Effector CD8-positive, alpha-beta T cell (primary cell): Measurements from ENCODE around the gene NSMCE4A.
"Not testable (repeated sequence)": the region's sequence is repeated elsewhere in the genome, so short reads cannot be mapped to it uniquely, and the experiment has no call there.

Experiments used
- DNase-seq: peaks from one replicate; lab custom pipeline; 2025; lab: John Stamatoyannopoulos, UW

NSMCE4A gene

DNA sequence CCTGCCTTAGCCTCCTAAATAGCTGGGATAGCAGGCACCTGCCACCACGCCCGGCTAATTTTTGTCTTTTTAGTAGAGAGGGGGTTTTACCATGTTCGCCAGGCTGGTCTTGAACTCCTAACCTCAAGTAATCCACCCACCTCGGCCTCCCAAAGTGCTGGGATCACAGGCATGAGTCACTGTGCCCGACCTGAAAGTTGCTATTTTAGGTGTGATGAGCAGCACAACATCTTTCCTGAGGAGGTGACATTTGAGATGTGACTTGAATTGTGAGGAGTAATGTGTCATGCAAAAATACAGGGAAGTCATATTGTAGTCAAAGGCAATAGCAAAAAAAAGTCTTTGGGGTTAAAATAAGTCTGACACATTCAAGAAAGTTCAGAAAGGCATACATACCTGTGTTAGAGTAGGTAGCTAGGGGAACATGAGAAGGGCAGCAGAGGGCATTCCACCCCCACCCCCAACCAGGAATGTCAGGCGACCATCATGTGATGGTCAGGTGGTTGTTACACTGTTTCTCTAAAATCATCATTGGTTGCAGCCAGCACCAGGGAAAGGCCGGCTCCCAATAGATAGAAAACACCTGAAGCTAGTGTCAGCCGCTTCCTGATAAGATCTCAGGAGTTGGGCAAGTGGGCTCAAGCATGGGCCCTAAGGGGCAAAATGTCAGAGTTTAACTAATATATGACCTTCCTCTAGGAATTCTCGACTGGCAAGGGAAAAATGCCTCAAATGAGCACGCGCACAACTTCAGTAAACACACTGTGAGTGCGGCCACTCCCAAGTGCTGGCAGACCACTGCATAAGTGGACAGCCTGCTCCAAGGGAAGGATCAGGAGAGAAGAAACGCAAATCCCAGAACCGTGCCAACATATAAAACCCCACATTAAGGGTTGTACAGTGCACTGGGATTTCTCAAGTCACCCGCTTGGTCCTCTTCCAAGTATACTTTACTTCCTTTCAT, 13.6 kb upstream of the NSMCE4A start, which contains the start of gene TACC2:
Gene TACC2, plus strand, starts transcription at position 803 of the 964 bp plus-strand sequence. CDS start 32,819 bp downstream, outside the sequence.
- no peak for DNase-seq

DNA sequence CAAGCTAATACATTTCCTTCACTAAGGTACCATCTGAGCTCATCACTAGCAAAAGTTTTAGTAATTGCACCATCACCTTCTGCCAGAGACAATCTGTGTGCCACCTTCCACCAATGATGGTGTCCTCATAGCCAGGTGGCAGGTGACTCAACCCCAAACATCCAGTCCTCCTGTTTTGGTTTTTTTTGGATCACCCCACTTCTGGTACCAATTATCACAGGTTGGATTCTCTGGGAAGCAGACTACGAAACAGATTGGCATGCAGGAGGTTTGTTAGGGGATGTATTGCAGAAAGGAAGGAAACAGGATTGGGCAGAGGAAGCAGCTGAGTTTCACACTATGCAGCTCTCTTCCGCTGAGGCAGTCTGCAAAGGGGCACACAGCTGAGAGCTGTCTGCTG, 9.4 kb upstream of the NSMCE4A start:
- no peak for DNase-seq

DNA sequence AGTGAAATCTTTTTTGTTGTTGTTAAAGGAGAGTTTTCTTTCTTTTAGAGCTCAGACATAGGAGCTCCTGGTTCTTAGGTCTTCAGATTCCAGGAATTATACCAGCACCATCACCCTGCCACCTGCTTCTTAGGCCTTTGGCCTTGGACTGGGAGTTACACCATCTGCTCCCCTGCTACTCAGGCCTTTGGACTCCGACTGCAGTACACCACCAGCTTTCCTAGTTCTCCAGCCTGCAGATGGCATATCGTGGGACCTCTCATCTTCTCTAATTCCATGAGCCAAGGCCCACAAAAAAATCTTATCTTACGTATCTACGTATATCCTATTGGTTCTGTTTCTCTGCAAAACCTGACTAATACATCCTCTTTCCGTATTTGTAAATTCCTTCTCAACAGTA, 8.8 kb upstream of the NSMCE4A start:
- no peak for DNase-seq

DNA sequence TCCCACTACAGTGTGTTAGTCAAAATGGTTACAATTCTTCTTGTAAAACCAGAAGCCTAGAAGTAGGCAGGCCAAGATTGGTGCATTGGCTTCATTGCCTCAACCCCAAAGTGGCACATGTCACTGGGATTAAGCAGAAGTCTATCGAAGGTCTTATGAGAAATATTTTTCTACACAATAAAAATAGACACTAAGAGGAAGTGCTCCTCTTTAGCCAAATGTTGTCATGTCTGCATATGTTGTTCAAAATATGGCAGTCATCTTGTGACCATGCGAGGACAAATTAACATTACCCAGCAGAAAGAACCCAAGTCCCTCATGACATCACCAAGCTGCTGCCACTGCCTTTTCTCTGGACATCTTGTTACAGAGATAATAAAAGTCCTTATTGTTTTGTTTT, 6.3 kb upstream of the NSMCE4A start:
- DNase-seq: no peak

DNA sequence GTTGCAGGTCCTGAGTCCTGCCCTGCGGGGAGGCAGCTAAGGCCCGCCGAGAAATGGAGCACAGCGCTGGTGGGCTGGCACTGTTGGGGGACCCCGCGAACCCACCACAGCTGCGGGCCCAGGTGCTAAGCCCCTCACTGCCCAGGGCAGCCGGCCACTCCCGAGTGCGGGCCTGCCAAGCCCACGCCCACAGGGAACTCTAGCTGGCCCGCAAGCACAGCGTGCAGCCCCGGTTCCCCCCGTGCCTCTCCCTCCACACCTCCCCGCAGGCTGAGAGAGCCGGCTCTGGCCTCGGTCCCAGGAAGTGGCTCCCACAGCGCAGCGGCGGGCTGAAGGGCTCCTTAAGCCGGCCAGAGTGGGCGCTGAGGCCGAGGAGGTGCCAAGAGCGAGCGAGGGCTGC, 3.5 kb upstream of the NSMCE4A start:
- no peak for DNase-seq

DNA sequence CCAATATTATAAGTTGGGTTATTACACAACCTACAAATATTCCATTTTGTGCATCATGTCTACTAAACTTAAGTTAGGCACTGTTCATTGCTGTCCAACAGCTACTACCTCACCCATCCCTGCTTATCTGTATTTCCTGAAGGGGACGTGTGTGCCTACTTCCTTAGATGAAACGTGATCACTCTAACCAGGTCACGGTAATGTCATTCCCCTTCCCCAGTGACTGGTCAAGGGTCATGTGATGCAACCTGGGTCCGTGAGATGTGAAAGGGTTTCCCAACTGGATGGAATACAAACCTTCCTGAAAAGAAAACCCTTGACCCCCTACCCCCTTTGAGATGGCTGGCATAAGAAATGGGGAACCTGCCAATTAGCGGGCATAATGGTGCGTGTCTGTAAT, 1.6 kb upstream of the NSMCE4A start:
- no peak for DNase-seq

DNA sequence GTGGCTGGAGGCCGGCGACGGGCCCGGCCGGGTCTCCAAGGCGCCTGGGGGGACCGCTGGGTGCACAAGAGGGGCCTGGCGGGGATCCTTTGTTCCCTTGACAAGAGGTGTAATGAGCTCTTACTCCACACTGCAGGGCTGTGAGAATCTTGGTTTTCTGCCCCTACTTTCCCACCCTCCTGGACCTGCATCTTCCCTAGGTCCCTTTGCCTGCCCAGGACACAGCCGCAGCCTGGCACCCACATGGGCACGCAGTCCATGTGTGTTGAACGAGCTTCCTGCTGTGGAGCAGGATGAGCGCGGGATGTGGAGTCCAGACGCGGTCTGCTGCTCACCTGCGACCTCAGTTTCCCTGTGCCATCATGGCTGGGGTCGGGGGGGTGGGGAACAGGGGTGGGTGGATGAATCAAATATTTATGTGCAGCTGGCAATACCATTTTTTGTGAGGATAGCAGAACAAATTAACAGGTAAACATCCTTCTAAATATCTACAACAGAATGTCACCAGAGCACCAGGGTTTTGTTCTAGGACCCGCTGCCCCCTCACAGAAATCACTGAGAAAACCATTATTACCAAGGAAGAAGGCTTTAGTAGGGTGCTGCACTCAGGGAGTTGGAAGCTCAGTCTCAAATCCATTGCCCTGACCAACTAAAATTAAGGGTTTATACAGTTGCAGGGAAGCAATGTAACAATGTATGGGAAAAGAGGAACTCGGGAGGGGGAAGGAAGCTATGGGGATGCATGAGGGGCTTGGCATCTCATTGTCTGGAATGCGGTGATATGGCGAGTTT, 474 bp upstream of the NSMCE4A start:
- no peak for DNase-seq

DNA sequence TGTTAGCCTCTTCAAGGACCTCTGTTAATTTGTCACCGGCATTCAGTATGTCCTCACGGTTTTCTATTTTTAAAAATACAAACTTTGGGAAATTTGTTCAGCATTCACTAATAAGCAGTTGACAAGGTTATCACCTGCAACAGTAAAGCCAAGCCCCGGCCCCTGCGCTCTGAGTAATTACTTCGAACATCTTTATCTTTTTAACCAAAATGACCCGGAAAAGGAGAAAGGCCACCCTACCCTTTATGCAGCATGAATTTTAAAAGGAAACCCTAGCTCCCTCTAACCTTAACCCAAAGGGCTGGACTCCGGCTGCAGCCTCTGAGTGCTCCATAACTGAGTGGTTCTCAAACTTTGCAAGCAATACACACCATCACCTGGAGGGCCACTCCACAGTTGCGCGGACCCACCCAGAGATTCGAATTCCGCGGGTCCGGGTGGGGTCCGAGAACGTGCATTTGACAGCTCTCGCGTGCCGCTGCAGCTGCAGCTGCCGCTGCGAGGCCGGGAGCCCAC, 940 bp downstream of the NSMCE4A start:
- no peak for DNase-seq

DNA sequence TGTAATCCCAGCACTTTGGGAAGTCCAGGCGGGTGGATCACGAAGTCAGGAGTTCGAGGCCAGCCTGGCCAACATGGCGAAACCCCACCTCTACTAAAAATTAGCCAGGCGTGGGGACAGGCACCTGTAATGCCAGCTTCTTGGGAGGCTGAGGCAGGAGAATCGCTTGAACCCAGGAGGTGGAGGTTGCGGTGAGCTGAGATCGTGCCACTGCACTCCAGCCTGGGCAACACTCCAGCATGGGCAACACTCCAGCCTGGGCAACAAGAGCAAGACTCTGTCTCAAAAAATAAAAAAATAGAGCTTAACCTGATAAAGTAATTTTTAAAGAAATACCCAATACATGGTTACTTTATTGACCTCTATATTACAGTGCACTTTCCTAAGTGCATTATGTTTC, 5.9 kb downstream of the NSMCE4A start:
- not testable (repeated sequence) for DNase-seq

DNA sequence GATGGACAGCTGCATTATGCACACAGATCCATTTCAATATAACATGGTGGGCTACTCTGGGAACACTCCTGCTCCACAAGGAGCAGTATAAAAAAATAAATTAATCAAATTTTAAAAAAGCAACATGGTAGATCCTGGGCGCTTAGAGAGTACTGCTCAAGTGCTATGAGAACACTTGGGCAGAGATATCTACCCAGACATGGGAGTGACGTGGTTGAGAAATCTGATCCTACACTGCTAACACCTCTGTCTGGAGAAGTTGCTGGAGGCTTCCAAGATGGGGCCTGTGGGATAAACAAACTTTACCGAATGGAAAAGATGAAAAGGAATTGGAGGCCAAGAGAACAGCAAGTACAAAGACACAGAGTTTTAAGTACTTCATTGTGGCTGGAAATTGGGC, 9.0 kb downstream of the NSMCE4A start:
- no peak for DNase-seq

DNA sequence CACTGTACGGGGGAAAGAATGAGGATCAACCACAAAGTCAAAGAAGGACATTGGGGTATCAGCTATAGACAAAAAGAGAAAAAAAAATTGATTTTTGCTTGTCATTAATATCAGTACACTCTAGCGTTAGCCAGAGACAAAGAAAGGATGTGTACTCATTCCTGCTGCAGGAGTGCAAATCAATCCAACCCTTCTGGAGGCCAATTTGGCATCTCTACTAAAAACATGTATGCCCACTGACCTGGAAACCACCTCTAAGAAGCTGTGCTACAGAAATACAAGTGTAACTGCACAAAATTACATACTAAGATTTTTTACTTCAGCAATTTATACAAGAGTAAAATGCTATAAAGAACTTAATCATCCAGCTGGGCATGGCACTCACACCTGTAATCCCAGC, 13.6 kb downstream of the NSMCE4A start:
- DNase-seq: no peak

DNA sequence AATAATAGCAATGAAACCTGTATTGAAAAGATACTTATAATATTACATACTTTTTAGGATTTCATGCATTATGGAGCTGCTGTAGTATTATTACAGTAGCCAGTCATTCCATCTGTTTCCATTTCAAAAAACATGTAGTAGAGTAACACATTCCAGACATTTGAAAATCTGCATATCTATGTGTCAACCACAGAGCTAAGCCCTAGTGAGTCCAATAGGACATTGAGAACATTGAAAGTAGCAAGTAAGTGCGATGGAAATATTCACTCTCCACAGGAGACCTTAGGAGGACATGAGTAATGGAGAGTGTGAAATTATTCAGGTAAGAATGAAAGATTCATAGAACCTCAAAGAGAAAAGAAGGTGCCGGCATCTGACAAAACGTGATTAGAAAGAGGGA, 15.3 kb downstream of the NSMCE4A start:
- no peak for DNase-seq

DNA sequence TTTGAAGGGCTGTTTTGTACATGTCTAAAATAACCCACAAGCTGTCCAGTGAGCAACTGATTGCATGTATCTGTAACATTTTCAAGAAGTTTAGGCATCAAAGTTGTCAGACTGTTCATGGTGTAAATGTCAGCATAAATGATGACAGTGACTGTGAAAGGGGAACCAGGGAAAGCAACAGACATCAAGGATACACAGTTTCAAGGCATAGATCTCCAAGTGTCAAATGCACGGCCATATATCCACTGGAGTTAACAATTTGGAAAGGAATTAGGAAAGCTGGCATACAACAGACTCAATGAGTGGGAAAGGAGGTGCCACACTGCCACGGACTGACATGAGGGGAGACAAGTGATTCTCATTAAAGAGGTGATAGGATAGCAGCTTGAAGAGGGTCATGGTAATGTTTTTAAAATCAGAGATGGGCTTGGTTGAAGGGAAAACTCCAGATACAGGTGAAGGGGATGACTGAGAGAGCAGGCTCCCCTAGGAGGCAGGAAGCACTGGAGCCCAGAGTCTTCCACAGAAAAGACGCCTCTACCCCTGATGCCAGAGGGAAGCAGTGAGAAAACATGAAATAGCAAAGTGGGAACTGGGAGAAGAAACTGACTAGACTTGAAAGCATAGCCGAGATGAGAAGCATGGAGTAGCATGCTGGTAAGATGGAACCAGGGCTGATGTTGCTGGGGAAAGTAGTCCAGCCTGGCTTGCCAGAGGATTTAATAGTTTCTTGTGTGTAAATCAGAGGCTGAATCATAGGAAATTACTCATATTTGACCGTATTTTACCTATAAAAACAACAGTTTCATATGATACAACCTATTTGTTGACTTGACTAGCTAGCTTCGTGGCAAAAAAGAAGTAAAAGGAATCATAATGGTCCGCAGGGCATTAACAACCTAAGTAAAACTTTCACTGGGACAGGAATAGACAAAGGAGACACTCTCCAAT, 18.6 kb downstream of the NSMCE4A start:
- no peak for DNase-seq

DNA sequence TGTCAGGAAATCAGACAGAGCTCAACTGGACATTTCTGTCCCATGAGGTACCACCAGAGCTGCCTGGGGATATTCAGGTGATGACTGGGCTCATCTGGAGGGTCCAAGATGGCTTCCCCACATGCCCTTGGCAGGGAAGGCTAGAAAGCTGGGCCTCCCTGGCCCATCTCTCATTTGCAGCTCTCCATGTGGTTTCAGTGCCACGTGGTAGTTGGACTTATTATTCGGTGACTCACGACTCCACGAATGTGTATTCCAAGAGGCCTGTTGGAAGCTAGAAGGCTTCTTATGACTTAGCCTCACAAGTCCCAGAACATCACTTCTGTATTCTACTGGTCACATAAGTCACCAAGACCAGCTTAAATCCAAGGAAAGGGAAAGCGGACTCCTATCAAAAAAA, 22.8 kb downstream of the NSMCE4A start:
- DNase-seq: no peak

DNA sequence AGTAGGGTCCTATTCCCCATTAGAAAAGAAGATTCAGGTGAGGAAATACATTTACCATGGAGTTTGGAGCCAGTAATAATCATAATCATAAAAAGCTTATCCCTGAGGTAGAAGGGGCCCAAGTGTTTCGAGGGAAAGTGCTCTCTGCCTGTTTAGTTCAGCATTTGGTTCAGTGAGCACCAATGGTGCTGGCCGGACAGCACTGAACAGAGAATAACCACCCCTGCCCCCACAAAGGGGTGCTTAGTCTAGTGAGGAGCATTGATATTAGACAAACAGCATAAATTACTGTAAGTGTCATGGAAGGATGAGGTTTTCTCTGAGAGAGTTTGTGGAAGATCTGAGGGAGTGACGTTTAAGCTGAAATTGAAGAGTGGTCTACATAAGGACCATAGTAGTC, 25.6 kb downstream of the NSMCE4A start:
- DNase-seq: no peak

DNA sequence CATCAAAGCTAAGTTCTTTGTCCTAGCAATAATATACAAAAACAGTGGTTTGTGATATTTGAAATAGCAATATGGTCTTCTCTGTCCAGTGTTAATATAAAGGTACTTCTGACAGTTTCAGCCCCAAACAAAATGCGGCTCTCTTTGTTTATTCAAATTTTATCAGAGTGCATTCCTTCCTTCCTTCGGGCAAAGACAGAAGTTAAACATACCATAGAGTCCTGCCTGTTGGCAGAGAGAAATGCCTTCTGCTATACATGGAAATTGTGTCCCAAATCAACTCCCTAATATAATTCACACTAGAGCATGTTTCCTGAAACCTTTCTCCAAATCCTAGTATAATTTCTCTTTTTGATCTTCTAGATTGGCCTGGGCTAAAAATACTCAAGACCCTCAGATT, 26.0 kb downstream of the NSMCE4A start:
- DNase-seq: no peak

DNA sequence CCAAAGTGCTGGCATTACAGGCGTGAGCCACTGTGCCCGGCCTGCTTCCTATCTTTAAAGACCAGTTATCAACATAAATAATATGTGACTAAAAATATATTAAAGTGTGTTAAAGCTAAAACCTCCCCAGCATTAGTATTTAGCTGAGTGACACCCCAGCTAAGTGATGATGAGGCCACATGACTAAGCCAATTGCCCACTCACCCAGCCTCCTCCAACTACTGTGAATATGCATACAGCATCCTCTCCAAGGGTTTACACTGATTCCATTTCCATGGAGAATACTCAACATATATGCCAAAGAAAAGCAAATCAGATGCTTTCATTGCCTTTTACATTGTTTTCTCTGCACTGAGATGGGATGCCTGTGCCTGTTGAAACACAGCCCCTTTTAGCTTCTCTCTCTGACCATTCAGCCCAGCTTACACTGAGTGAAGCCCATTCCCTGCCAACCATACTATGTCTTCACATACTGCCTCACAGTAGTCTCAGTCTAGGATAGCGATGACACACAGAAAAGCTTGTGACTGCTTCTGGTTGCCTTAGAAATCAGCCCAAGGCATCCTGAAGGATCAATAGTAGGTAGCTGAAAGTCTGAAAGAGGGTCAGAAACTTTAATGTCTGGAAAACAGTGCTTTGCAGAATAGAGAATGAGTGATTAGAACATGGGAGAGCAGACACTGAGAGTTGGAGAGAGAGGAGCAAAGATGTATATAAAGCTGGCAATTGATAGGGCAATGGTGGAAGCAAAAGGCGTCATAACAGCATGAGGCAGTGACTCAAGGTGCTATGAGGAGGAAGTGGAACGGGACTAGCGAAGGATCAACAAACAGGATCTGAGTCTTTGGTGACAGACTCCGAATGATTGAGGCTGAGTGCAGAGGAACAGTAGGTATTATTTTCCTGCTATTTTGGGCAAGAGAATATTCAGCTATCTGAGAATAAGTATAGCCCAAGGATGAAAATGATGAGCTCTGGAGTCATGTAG, 27.4 kb downstream of the NSMCE4A start:
- DNase-seq: no peak

DNA sequence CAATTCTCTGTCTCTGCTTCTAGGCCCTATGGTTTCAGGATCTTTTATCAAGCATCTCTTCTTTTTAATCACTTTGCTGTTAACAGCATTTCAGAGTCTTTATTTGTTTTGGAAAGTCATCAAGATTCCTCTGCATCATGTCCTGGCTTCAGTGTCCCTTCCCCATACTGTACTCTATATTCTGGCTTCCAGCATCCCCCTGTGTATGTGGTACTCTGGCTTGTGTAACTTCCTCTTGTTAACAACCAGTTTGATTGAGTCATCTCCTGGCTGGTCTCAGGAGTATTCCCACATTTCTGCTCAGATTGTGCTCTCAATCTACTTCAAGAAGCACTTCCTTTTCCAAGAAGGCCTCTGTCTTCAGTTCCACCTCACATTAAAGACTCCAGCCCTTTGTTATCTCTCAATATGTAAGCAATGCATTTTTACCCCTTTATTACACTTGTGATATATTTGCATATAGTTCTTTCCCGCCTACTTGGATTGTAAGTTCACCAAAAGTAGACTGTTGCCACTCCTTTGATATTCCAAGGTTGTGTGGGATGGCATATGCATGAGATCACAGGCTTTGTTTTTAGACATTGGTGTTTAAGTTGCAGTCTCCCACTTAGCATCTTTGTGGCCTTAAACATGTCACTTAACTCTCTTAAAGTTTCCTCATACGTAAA, 32.1 kb downstream of the NSMCE4A start:
- DNase-seq: no peak

DNA sequence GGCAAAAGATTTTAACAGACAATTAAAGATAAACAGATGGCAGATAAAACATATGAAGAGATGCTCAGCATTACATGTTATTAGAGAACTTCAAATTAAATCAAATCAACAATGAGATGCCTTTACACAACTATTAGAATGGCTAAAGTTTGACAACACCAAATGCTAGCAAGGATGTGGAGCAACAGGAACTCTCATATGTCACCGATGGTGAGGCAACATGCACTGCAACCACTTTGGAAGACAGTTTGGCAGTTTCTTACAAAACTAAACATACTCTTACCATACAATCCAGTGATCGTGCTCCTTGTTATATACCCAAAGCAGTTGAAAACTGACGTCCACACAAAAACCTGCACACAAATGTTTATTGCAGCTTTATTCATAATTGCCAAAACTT, 33.5 kb downstream of the NSMCE4A start:
- no peak for DNase-seq

DNA sequence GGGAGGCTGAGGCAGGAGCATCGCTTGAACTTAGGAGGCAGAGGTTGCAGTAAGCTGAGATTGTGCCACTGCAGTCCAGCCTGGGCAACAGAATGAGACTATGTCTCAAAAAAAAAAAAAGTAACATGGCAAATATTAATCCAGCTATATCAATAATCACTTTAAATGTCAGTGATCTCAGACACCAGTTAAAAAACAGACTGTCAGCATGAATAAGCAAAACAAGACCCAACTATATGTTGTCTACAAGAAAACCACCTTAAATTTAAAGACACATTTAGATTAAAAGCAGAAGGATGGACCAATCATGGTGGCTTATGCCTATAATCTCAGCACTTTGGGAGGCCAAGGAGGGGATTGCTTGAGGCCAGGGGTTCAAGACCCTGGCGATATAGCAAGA, 38.7 kb downstream of the NSMCE4A start:
- no peak for DNase-seq
